GM12878 (cell line): ENCODE measurements around the gene LRRC70. TPM values are rescaled to one million over a fixed set of nuclear protein-coding genes. Genes with fewer than 3 reads are reported as not detected.

Experiments
- ATAC-seq: fragments of 200-7000 bp; cut with Tn5 transposase; 3 replicates; pipeline ENCODE4 v1.9.1; 2020; ENCODE audit warnings: mild to moderate bottlenecking, moderate library complexity
- BruUV-seq: library from RNA; stranded (reverse); fragments of 400-500 nt; replicated peaks from 2 replicates; lab custom pipeline; 2021; lab: Mats Ljungman, UMichigan
- CTCF ChIA-PET: fragments of 300-600 bp; sonication (Branson Sonifier 250); formaldehyde crosslinking; extraction: SDS; loops from one replicate; lab custom pipeline; 2021; ENCODE audit warnings: inconsistent platforms; lab: Yijun Ruan, JAX
- POLR2A ChIA-PET: fragments of 350-600 bp; formaldehyde crosslinking; extraction: SDS; loops from one replicate; lab custom pipeline; 2021; ENCODE audit warnings: inconsistent platforms; lab: Charles Lee
- RAD21 ChIA-PET: fragments of 300-600 bp; sonication (Branson Sonifier 250); formaldehyde crosslinking; loops from one replicate; lab custom pipeline; 2023; ENCODE audit warnings: antibody characterized with exemption; ENCODE audit not compliant: unreplicated experiment; lab: Charles Lee
- SMC1A ChIA-PET: fragments of 300-600 bp; sonication (Branson Sonifier 250); formaldehyde crosslinking; loops from one replicate; lab custom pipeline; 2023; ENCODE audit not compliant: unreplicated experiment, uncharacterized antibody; lab: Charles Lee
- DNase-seq: peaks from one replicate; pipeline ENCODE4 v3.0.0-alpha.2; 2011; ENCODE audit warnings: low read depth, low spot score
- FAIRE-seq: peaks from 3 replicates; lab custom pipeline; 2011; peaks lifted over from hg19 to GRCh38; lab: Jason Lieb, UNC
- H2AFZ ChIP-seq: 2 replicates; pipeline ENCODE4 v1.6.0; 2011; ENCODE audit warnings: low read depth, low read length, control low read depth; ENCODE audit not compliant: control insufficient read depth
- H3K27ac ChIP-seq: 2 replicates; pipeline ENCODE4 v1.5.1; 2011; ENCODE audit warnings: control low read depth; ENCODE audit not compliant: control insufficient read depth, insufficient read depth
- H3K27me3 ChIP-seq, 2 experiments: replicated peaks in 1 of 2; 2 replicates each; pipeline versions ENCODE4 v1.6.0 to v1.6.1; 2011; ENCODE audit warnings: low read length in 1 of 2; ENCODE audit not compliant: control insufficient read depth in 2 of 2, insufficient read depth in 2 of 2
- H3K36me3 ChIP-seq, 2 experiments: 2 replicates each; pipeline ENCODE4 v1.5.1; 2011; ENCODE audit warnings: low read length in 1 of 2; ENCODE audit not compliant: control insufficient read depth in 2 of 2, insufficient read depth in 2 of 2
- H3K4me1 ChIP-seq: 2 replicates; pipeline ENCODE4 v1.6.1; 2011; ENCODE audit warnings: mild to moderate bottlenecking, low read length, moderate library complexity, mixed read lengths; ENCODE audit not compliant: control insufficient read depth, insufficient read depth
- H3K4me2 ChIP-seq: 2 replicates; pipeline ENCODE4 v1.6.0; 2011; ENCODE audit warnings: control low read depth; ENCODE audit not compliant: control insufficient read depth, insufficient read depth
- H3K4me3 ChIP-seq: fragments of 200-600 bp; sonication (generic); 2 replicates; pipeline ENCODE4 v1.5.1; 2016
- H3K79me2 ChIP-seq: 2 replicates; pipeline ENCODE4 v1.6.0; 2011; ENCODE audit warnings: low read length; ENCODE audit not compliant: control insufficient read depth, insufficient read depth
- H3K9ac ChIP-seq: 2 replicates; pipeline ENCODE4 v1.8.0; 2011; ENCODE audit warnings: low read length, control low read depth, mixed read lengths; ENCODE audit not compliant: control insufficient read depth, insufficient read depth
- H3K9me3 ChIP-seq: replicated peaks from 3 replicates; pipeline ENCODE4 v1.5.1; 2011; ENCODE audit warnings: mild to moderate bottlenecking, low read length; ENCODE audit not compliant: control insufficient read depth, insufficient read depth
- H4K20me1 ChIP-seq: 2 replicates; pipeline ENCODE4 v1.6.0; 2011; ENCODE audit not compliant: control insufficient read depth, insufficient read depth
- CBFB ChIP-seq: IDR thresholded peaks from 2 replicates; pipeline ENCODE4 v1.6.1; 2016; ENCODE audit warnings: antibody characterized with exemption, low read depth
- CEBPB ChIP-seq, 2 experiments: fragments of 150-350 bp in 1 of 2; IDR thresholded peaks; 2 replicates each; pipeline ENCODE4 v1.6.1; 2012 to 2014; ENCODE audit warnings: low read depth in 2 of 2, low read length in 2 of 2, borderline replicate concordance in 1 of 2, inconsistent platforms in 1 of 2
- FOXK2 ChIP-seq: fragments of 450-650 bp; IDR thresholded peaks from 2 replicates; pipeline ENCODE4 v1.6.1; 2017; ENCODE audit warnings: mild to moderate bottlenecking, moderate library complexity
- MEF2B ChIP-seq: fragments of 450-650 bp; IDR thresholded peaks from 2 replicates; pipeline ENCODE4 v1.6.1; 2018; ENCODE audit warnings: mild to moderate bottlenecking, moderate library complexity; ENCODE audit not compliant: partially characterized antibody, poor library complexity, severe bottlenecking
- MTA3 ChIP-seq: IDR thresholded peaks from 2 replicates; pipeline ENCODE4 v1.6.1; 2012; ENCODE audit warnings: low read length, inconsistent platforms, borderline replicate concordance
- NFYA ChIP-seq: IDR thresholded peaks from 2 replicates; pipeline ENCODE4 v1.6.1; 2011; ENCODE audit warnings: low read depth, mild to moderate bottlenecking, low read length, improper control_type of control experiment, borderline replicate concordance
- NR2C2 ChIP-seq: IDR thresholded peaks from 2 replicates; pipeline ENCODE4 v1.6.1; 2011; ENCODE audit warnings: borderline replicate concordance, low read depth; ENCODE audit not compliant: control insufficient read depth, insufficient read length
- PKNOX1 ChIP-seq: fragments of 450-650 bp; IDR thresholded peaks from 2 replicates; pipeline ENCODE4 v1.6.1; 2016; ENCODE audit warnings: mild to moderate bottlenecking
- RELA ChIP-seq: fragments of 450-650 bp; IDR thresholded peaks from 2 replicates; pipeline ENCODE4 v1.8.0; 2014; ENCODE audit warnings: borderline replicate concordance; ENCODE audit not compliant: partially characterized antibody
- RFX5 ChIP-seq: IDR thresholded peaks from 2 replicates; pipeline ENCODE4 v1.6.1; 2011; ENCODE audit warnings: low read depth, low read length, improper control_type of control experiment
- SIN3A ChIP-seq: IDR thresholded peaks from 2 replicates; pipeline ENCODE4 v1.6.1; 2012; ENCODE audit warnings: low read depth, low read length, improper control_type of control experiment
- SIX5 ChIP-seq: IDR thresholded peaks from 2 replicates; pipeline ENCODE4 v1.6.1; 2011; ENCODE audit warnings: mild to moderate bottlenecking, low read depth, low read length, moderate library complexity; ENCODE audit not compliant: severe bottlenecking
- SMAD5 ChIP-seq: IDR thresholded peaks from 2 replicates; pipeline ENCODE4 v1.6.1; 2016; ENCODE audit warnings: antibody characterized with exemption, low read depth
- SPI1 ChIP-seq: IDR thresholded peaks from 2 replicates; pipeline ENCODE4 v1.6.1; 2011; ENCODE audit warnings: low read depth, mild to moderate bottlenecking, low read length, moderate library complexity, borderline replicate concordance; ENCODE audit not compliant: insufficient read depth
- WRNIP1 ChIP-seq: IDR thresholded peaks from 2 replicates; pipeline ENCODE4 v1.6.1; 2011; ENCODE audit warnings: low read depth, low read length, improper control_type of control experiment, borderline replicate concordance
- ZNF207 ChIP-seq: fragments of 450-650 bp; IDR thresholded peaks from 2 replicates; pipeline ENCODE4 v1.6.1; 2014; ENCODE audit warnings: antibody characterized with exemption, mild to moderate bottlenecking, borderline replicate concordance
- WGBS: methylation state at CpG from one replicate; pipeline ENCODE4 v1.1.6; 2016; ENCODE audit warnings: low lambda C conversion rate; ENCODE audit not compliant: insufficient replicate concordance, insufficient coverage; ENCODE audit errors: missing lambda C conversion rate; 5-methylcytosine and 5-hydroxymethylcytosine counted together
- in situ Hi-C: fragments of 300-500 bp; cut with MboI; formaldehyde crosslinking; loops from 9 replicates; pipeline ENCODE4 v1.14.3; 2018; ENCODE audit warnings: mixed read lengths
- intact Hi-C: fragments of 100-400 bp; cut with micrococcal nuclease; formaldehyde crosslinking; loops from one replicate; pipeline ENCODE4 v1.14.2; 2022; ENCODE audit not compliant: unreplicated experiment
- polyA plus RNA-seq, 11 experiments: library from polyadenylated mRNA; depleted of rRNA in 4 of 11; unstranded in 6 of 11; stranded (reverse) in 5 of 11; fragments of >200 nt; fragmentation: Nextera tagmentation in 4 of 11; fragmentation: Illumina TruSeq in 1 of 11; extraction: Ambion mirVana in 4 of 11; extraction: Trizol in 1 of 11; gene quantifications; 1 replicate in 1 of 11; 2 replicates in 10 of 11; pipeline versions ENCODE4 v1.2.1 to v1.2.3, GENCODE V29; 2011 to 2016; ENCODE audit warnings: inconsistent platforms in 2 of 11, missing spikeins in 2 of 11, low read depth in 1 of 11
- total RNA-seq, 4 experiments: library from RNA; depleted of rRNA in 3 of 4; stranded (reverse); fragments of >200 nt in 3 of 4; fragmentation: Illumina TruSeq in 1 of 4; extraction: Trizol in 1 of 4; gene quantifications; 2 replicates each; pipeline versions ENCODE4 v1.2.1 to v1.2.3, GENCODE V29; 2013 to 2021
- TF ChIP-seq, protein P1 (sequence below): fragments of 450-650 bp; formaldehyde crosslinking; IDR thresholded peaks from 2 replicates; pipeline ENCODE4 v1.5.0; 2022; ENCODE audit warnings: mild to moderate bottlenecking, missing genetic modification characterization

LRRC70 gene
- total and polyA plus RNA-seq, 10 of the 15 experiments (the other 5 are each of a cell fraction or from before 2014, with no cell fraction given): 0.35 to 1.5 (median 0.84) TPM

GRCh38 chr5:62614355-62614754 lies 35.7 kb downstream of the LRRC70 start (continued):
- TF ChIP-seq CBFB: no peak

- H3K9ac ChIP-seq: no peak overlapping the region
- ATAC-seq (no peak), DNase-seq (no peak), FAIRE-seq (no peak)
- H3K27me3 ChIP-seq: no peaks in the 10 kb centered on the region
- no peaks in the 10 kb centered on the region for H3K4me1 ChIP-seq
- H3K9me3 ChIP-seq: no peaks in the 10 kb centered on the region
- no peak overlapping the region for H3K4me3 ChIP-seq
- intact Hi-C loops (no loop called here), in situ Hi-C loops (no loop called here)
- H2AFZ ChIP-seq: no peak overlapping the region
- H3K36me3 ChIP-seq: no peaks in the 10 kb centered on the region; a peak in 2 of 4 replicates
- H3K4me2 ChIP-seq: no peak overlapping the region
- WGBS: 89% methylated on average over 2 of the region's 2 CpGs
- ChIA-PET CTCF (no interaction called here), POLR2A (no interaction called here), RAD21 (no interaction called here), SMC1A (no interaction called here)
- no TSS peak for BruUV-seq
- no peaks in the 10 kb centered on the region for H4K20me1 ChIP-seq
- no peaks in the 10 kb centered on the region for H3K79me2 ChIP-seq
- H3K27ac ChIP-seq: no peak overlapping the region
- TF ChIP-seq, protein P1, sequence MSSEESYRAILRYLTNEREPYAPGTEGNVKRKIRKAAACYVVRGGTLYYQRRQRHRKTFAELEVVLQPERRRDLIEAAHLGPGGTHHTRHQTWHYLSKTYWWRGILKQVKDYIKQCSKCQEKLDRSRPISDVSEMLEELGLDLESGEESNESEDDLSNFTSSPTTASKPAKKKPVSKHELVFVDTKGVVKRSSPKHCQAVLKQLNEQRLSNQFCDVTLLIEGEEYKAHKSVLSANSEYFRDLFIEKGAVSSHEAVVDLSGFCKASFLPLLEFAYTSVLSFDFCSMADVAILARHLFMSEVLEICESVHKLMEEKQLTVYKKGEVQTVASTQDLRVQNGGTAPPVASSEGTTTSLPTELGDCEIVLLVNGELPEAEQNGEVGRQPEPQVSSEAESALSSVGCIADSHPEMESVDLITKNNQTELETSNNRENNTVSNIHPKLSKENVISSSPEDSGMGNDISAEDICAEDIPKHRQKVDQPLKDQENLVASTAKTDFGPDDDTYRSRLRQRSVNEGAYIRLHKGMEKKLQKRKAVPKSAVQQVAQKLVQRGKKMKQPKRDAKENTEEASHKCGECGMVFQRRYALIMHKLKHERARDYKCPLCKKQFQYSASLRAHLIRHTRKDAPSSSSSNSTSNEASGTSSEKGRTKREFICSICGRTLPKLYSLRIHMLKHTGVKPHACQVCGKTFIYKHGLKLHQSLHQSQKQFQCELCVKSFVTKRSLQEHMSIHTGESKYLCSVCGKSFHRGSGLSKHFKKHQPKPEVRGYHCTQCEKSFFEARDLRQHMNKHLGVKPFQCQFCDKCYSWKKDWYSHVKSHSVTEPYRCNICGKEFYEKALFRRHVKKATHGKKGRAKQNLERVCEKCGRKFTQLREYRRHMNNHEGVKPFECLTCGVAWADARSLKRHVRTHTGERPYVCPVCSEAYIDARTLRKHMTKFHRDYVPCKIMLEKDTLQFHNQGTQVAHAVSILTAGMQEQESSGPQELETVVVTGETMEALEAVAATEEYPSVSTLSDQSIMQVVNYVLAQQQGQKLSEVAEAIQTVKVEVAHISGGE (CRISPR knock-in tag): no peak
- TF ChIP-seq PKNOX1: no peak
- no peak for TF ChIP-seq ZNF207
- no peak for TF ChIP-seq SIN3A
- no peak for TF ChIP-seq CEBPB (IDR thresholded peaks at IDR 0.05; ENCODE audit: borderline replicate concordance in 1 of 2, low read depth in 2 of 2, low read length in 2 of 2)
- TF ChIP-seq NFYA: no peak
- TF ChIP-seq FOXK2: no peak
- no peak for TF ChIP-seq SIX5
- TF ChIP-seq RFX5: no peak
- no peak for TF ChIP-seq SPI1
- TF ChIP-seq MEF2B: no peak
- TF ChIP-seq WRNIP1: no peak
- TF ChIP-seq MTA3: no peak
- TF ChIP-seq RELA: no peak
- TF ChIP-seq SMAD5: no peak
- no peak for TF ChIP-seq NR2C2
Observed at GRCh38 chr5:62616615-62617277, 38.1 kb downstream of the LRRC70 start.
